ENCODE measurements around the gene TRAPPC10. TPM values are rescaled to one million over a fixed set of nuclear protein-coding genes. Genes with fewer than 3 reads are reported as not detected.

The TRAPPC10 gene
- total RNA-seq, 1 donor from 2014 or later, result 30.9 TPM

DNA sequence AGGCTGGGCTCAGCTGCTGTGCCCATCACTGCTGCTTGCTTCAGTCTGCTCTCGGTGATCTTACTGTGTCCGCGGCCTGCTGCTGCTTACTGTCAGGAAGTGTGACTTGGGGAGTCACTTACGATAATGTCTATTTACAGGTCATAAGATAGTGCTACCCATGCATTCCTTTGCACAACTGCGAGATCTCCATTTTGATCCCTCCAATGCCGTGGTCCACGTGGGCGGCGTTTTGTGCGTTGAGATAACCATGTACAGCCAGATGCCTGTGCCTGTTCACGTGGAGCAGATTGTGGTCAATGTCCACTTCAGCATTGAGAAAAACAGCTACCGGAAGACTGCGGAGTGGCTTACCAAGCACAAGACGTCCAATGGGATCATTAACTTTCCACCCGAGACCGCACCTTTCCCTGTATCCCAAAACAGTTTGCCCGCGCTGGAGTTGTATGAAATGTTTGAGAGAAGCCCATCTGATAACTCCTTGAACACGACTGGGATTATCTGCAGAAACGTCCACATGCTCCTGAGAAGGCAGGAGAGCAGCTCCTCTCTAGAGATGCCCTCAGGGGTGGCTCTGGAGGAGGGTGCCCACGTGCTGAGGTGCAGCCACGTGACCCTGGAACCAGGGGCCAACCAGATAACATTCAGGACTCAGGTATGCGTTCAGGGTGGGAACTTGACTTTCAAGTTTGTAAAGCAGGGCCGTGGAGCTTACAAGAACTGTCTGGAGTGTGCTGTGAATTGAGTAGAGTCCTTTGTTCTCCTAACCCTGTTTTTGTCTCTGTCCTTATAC lies 70.7 kb downstream of the TRAPPC10 start:
- H3K36me3 ChIP-seq (ENCODE audit: control insufficient read depth, insufficient read depth, low read length), result peaks cover 4% of the 10 kb centered on the region
- H3K4me3 ChIP-seq (ENCODE audit: low read depth, low read length), result no peak overlapping the region
- TF ChIP-seq, protein P1, sequence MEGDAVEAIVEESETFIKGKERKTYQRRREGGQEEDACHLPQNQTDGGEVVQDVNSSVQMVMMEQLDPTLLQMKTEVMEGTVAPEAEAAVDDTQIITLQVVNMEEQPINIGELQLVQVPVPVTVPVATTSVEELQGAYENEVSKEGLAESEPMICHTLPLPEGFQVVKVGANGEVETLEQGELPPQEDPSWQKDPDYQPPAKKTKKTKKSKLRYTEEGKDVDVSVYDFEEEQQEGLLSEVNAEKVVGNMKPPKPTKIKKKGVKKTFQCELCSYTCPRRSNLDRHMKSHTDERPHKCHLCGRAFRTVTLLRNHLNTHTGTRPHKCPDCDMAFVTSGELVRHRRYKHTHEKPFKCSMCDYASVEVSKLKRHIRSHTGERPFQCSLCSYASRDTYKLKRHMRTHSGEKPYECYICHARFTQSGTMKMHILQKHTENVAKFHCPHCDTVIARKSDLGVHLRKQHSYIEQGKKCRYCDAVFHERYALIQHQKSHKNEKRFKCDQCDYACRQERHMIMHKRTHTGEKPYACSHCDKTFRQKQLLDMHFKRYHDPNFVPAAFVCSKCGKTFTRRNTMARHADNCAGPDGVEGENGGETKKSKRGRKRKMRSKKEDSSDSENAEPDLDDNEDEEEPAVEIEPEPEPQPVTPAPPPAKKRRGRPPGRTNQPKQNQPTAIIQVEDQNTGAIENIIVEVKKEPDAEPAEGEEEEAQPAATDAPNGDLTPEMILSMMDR (IDR thresholded peaks at IDR 0.05; ENCODE audit: insufficient read depth, low read length, poor library complexity, severe bottlenecking), result no peak
- DNase-seq (ENCODE audit: low read depth), result no peak
- H3K27me3 ChIP-seq (ENCODE audit: control insufficient read depth, insufficient read depth, low read length), result no peaks in the 10 kb centered on the region

DNA sequence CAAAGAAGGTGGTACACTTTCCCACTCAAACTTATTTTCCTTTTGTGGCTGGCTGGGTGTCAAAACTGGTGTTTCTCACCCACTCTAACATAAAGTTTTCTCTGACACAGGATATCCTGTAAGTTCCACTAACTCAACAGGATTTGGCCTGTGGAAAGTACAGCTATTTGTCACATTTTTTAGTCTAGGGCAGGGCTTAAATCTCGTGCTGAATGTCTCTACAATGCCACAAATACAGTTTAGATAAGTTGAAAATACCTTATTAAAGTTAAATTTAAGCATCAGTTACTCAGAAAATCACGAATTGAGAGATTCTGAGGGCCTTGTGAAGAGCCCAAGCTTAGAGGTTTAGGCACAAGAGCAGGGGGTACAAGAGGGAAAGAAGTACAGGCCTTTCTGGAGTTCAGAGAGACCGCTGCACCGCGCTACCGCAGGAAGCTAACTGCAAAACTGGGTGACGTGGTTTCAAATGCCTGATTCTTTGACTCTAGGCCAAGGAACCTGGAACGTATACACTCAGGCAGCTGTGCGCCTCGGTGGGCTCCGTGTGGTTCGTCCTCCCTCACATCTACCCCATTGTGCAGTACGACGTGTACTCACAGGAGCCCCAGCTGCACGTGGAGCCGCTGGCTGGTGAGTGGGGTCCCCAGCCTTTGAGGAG lies 71.7 kb downstream of the TRAPPC10 start:
- DNase-seq (ENCODE audit: low read depth), result no peak
- Histone ChIP-seq H3K36me3 (ENCODE audit: control insufficient read depth, insufficient read depth, low read length) (peaks cover 4% of the 10 kb centered on the region), H3K4me3 (ENCODE audit: low read depth, low read length) (no peak overlapping the region), H3K27me3 (ENCODE audit: control insufficient read depth, insufficient read depth, low read length) (no peaks in the 10 kb centered on the region)
- TF ChIP-seq, protein P1 (IDR thresholded peaks at IDR 0.05; ENCODE audit: insufficient read depth, low read length, poor library complexity, severe bottlenecking), result no peak

- TF ChIP-seq, protein P1 (IDR thresholded peaks at IDR 0.05; ENCODE audit: insufficient read depth, low read length, poor library complexity, severe bottlenecking), result no peak
- Histone ChIP-seq H3K36me3 (ENCODE audit: control insufficient read depth, insufficient read depth, low read length) (peaks cover 4% of the 10 kb centered on the region), H3K4me3 (ENCODE audit: low read depth, low read length) (no peak overlapping the region), H3K27me3 (ENCODE audit: control insufficient read depth, insufficient read depth, low read length) (no peaks in the 10 kb centered on the region)
- no peak for DNase-seq (ENCODE audit: low read depth)
These were observed 72.6 kb downstream of the TRAPPC10 start for GRCh38 chr21:44084496-44085241.

- Histone ChIP-seq H3K27me3 (ENCODE audit: control insufficient read depth, insufficient read depth, low read length) (no peaks in the 10 kb centered on the region), H3K36me3 (ENCODE audit: control insufficient read depth, insufficient read depth, low read length) (peaks cover 4% of the 10 kb centered on the region), H3K4me3 (ENCODE audit: low read depth, low read length) (no peak overlapping the region)
- TF ChIP-seq, protein P1 (IDR thresholded peaks at IDR 0.05; ENCODE audit: insufficient read depth, low read length, poor library complexity, severe bottlenecking), result no peak
- no peak for DNase-seq (ENCODE audit: low read depth)
These were observed 73.6 kb downstream of the TRAPPC10 start for GRCh38 chr21:44085491-44086321.

DNA sequence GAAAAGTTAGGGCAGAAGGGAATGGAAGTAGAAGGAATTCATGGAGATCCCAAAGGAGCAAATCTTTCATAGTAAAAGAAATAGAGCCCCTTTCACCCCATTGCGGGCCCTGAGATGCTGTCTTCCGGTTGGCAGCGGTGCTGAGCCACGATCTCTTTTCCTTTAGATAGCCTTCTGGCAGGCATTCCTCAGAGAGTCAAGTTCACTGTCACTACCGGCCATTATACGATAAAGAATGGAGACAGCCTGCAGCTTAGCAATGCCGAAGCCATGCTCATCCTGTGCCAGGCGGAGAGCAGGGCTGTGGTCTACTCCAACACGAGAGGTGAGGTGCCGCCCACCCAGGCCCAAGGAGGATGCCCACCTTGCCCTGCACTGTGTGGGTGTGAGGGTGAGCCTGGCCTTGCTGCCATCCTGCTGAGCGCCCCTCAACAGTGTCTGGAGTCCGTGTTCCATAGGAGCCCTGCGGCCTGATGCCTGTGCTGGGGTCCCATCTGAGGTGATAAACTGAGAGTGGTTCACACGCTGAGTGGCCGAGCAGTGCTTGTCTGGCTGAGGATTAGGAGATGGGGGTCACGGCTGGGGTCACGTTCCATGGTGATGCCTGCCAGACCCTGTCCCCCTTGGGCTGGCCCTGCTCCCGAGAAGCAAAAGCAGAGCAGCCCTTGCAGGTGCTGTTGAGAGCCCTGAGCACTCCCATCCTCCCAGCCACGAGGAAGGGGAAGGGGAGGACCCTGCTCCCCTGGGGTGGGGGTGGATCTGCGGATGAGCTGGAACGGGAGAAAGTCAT lies 74.7 kb downstream of the TRAPPC10 start:
- H3K27me3 ChIP-seq (ENCODE audit: control insufficient read depth, insufficient read depth, low read length), result no peaks in the 10 kb centered on the region
- DNase-seq (ENCODE audit: low read depth), result no peak
- H3K4me3 ChIP-seq (ENCODE audit: low read depth, low read length), result no peak overlapping the region
- H3K36me3 ChIP-seq (ENCODE audit: control insufficient read depth, insufficient read depth, low read length), result peaks cover 4% of the 10 kb centered on the region
- TF ChIP-seq, protein P1 (IDR thresholded peaks at IDR 0.05; ENCODE audit: insufficient read depth, low read length, poor library complexity, severe bottlenecking), result no peak
